Testis (tissue), 3 donors: Measurements from ENCODE around the gene PSMD9. TPM values are rescaled to one million over a fixed set of nuclear protein-coding genes. Genes with fewer than 3 reads are reported as not detected.

Source experiments
- DNase-seq: peaks from one replicate; pipeline ENCODE4 v3.0.0-alpha.2; 2019
- H3K27ac ChIP-seq, 2 donors: fragments of 200-600 bp; sonication (generic); one replicate each; pipeline ENCODE4 v1.5.1; 2019
- H3K27me3 ChIP-seq: fragments of 200-600 bp; sonication (generic); one replicate; pipeline ENCODE4 v1.5.1; 2019
- H3K36me3 ChIP-seq: fragments of 200-600 bp; sonication (generic); one replicate; pipeline ENCODE4 v1.5.1; 2017; ENCODE audit warnings: low read depth; ENCODE audit errors: missing control alignments
- H3K4me1 ChIP-seq: fragments of 200-600 bp; sonication (generic); one replicate; pipeline ENCODE4 v1.5.1; 2019
- H3K4me3 ChIP-seq, 2 donors: fragments of 200-600 bp; sonication (generic); one replicate each; pipeline ENCODE4 v1.5.1; 2017 to 2019
- H3K9me3 ChIP-seq: fragments of 200-600 bp; sonication (generic); one replicate; pipeline ENCODE4 v1.5.1; 2017
- POLR2A ChIP-seq: fragments of 450-650 bp; IDR thresholded peaks from one replicate; pipeline ENCODE4 v1.6.1; 2017; ENCODE audit warnings: antibody characterized with exemption, mild to moderate bottlenecking, moderate library complexity
- WGBS, 2 donors: methylation state at CpG; one replicate each; pipeline ENCODE4 v1.1.5; 2018; 5-methylcytosine and 5-hydroxymethylcytosine counted together
- intact Hi-C: fragments of 100-400 bp; cut with DNase I; formaldehyde crosslinking; loops from one replicate; pipeline ENCODE4 v1.15.1; 2023; ENCODE audit warnings: low total_unique reads
- polyA plus RNA-seq: library from polyadenylated mRNA; stranded (reverse); fragments of 350-450 nt; fragmentation: Illumina TruSeq; extraction: RNeasy Lipid Tissue Mini Kit (QIAGEN cat#74804); gene quantifications from one replicate; pipeline ENCODE4 v1.2.3, GENCODE V29; 2014; ENCODE audit warnings: low read depth, low replicate concordance; ENCODE audit not compliant: insufficient read depth
- total RNA-seq, 2 donors: library from RNA; depleted of rRNA; stranded (reverse); fragments of >200 nt; gene quantifications; one replicate each; pipeline ENCODE4 v1.2.3, GENCODE V29; 2016
- TF ChIP-seq, protein P1 (sequence below), 3 experiments: fragments of 450-650 bp in 2 of 3; fragments of 200-600 bp in 1 of 3; sonication (generic) in 1 of 3; IDR thresholded peaks; one replicate each; pipeline ENCODE4 v1.5.1; 2016 to 2019; ENCODE audit warnings: antibody characterized with exemption in 3 of 3, mild to moderate bottlenecking in 2 of 3, moderate library complexity in 1 of 3

The PSMD9 gene
- total and polyA plus RNA-seq, 3 donors from 2014 or later, result 51.3 to 80.9 (median 60.7) TPM

DNA sequence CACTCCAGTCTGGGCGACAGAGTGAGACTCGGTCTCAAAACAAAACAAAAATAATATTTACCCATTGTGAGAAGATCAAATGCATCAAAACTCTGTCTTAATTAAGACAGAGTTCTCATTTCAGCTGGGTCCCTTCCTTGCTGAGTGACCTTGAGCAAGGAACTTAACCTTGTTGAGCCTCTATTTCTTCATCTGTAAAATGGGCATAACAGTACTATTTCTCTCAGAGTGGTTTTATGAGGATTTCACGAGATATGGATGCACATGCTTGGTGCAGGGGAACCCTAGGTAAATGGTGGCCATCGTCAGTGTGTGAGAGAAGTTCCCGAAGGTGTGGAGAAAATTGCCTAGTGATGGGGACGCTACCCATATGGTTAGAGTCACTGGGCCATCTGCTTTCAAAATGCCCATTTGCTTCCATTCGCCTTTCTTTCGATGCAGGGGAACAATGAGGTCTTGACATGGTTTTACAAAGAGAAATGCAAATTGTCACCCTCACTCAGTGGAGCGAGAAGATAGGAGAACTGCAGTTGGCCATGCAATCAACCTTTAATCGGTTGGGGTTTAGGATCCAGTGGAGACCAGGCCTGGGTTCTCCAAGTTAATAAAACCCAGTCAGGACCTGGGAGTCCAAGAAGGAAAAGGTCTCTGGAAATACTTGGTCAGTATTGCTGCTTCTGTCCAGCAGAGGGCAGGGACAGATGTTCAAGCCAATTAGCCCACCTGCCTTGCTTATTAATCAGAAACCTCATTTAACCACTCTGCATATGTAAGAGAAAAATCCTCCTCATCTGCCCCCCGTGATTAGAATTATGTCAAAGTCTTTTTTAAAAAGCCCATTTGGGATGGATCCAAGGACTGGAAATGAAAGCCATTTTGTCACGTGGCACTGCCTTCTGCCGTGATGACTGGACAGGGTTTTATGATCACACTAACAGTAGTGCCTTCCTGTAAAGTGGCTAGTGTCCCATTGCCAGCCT lies 67.0 kb downstream of the PSMD9 start:
- no peak for TF ChIP-seq POLR2A
- TF ChIP-seq, protein P1, sequence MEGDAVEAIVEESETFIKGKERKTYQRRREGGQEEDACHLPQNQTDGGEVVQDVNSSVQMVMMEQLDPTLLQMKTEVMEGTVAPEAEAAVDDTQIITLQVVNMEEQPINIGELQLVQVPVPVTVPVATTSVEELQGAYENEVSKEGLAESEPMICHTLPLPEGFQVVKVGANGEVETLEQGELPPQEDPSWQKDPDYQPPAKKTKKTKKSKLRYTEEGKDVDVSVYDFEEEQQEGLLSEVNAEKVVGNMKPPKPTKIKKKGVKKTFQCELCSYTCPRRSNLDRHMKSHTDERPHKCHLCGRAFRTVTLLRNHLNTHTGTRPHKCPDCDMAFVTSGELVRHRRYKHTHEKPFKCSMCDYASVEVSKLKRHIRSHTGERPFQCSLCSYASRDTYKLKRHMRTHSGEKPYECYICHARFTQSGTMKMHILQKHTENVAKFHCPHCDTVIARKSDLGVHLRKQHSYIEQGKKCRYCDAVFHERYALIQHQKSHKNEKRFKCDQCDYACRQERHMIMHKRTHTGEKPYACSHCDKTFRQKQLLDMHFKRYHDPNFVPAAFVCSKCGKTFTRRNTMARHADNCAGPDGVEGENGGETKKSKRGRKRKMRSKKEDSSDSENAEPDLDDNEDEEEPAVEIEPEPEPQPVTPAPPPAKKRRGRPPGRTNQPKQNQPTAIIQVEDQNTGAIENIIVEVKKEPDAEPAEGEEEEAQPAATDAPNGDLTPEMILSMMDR (IDR thresholded peaks at IDR 0.05), result peak; percentile 7 to 40 (median 38)
- no peak overlapping the region for H3K4me3 ChIP-seq
- H3K27ac ChIP-seq, result no peak overlapping the region
- no peak for DNase-seq
- H3K4me1 ChIP-seq, result no peaks in the 10 kb centered on the region
- intact Hi-C loops, result no loop called here
- no peaks in the 10 kb centered on the region for H3K27me3 ChIP-seq
- WGBS, 2 donors, result 84 to 88% methylated on average over 13 of the region's 13 CpGs
- H3K9me3 ChIP-seq, result no peaks in the 10 kb centered on the region
- H3K36me3 ChIP-seq, result no peaks in the 10 kb centered on the region

DNA sequence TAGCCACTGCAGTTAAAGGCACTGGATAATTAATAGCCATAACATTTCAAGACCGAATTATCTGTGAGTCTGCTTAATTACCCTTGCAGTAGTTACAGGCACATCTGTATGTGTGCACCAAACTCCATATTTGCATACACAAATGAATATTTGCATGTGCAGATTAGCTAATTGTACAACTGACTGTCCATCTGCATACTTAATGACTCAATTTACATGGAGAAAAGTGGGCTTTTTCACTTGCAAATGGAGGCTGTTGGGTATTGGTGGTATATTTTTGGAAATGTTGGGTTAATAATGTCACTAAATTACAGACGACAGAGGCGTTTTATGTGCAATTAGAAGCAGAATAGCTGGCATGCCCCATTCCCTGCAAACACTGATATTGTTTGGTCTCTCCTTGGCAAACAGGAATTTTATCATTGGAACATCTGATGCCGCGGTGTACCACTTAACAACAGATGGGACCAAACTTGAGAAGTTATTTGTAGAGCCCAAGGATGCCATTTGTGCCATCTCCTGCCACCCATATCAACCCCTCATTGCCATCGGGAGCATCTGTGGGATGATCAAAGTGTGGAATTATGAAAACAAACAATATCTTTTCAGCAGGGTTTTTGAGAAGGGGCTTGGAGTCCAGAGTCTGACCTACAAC lies 69.4 kb downstream of the PSMD9 start:
- Histone ChIP-seq H3K27me3 (no peaks in the 10 kb centered on the region), H3K27ac (no peak overlapping the region), H3K36me3 (no peaks in the 10 kb centered on the region), H3K4me3 (no peak overlapping the region), H3K4me1 (no peaks in the 10 kb centered on the region), H3K9me3 (no peaks in the 10 kb centered on the region)
- TF ChIP-seq, protein P1 (IDR thresholded peaks at IDR 0.05), result no peak
- TF ChIP-seq POLR2A, result no peak
- 80 to 86% methylated on average over 6 of the region's 6 CpGs for WGBS, 2 donors
- DNase-seq, result no peak
- intact Hi-C loops, result no loop called here

DNA sequence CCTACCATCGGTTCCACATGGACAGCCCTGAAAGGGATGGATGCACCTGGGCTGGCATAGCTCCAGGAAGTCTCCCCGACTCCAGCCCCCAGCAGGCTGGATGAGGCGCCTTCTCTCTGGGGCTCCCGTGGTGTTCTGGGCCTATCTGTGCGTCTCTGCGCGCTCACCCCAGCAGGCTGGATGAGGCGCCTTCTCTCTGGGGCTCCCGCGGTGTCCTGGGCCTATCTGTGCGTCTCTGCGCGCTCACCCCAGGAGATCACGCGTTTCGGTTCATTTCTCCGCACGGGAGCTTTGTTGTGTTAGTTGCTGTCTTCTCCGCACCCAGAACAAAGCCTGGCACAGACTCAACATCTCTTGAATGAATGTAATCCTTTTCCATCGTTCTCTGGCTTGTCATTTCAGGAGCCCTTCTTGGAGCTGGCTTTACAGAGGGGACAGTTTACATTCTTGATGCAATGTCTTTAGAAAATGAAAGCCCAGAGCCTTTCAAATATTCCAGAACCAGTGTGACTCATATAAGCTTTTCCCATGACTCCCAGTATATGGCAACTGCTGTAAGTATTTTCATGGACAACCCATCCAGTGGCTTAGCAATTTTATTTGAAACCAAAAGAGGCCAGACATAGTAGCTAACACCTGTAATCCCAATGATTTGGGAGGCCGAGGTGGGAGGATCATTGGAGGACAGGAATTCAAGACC lies 70.1 kb downstream of the PSMD9 start:
- no peak for TF ChIP-seq POLR2A
- TF ChIP-seq, protein P1 (IDR thresholded peaks at IDR 0.05), result no peak
- no peak overlapping the region for H3K27ac ChIP-seq
- H3K4me1 ChIP-seq, result no peaks in the 10 kb centered on the region
- 73 to 81% methylated on average over 21 of the region's 21 CpGs for WGBS, 2 donors
- H3K36me3 ChIP-seq, result no peaks in the 10 kb centered on the region
- no peaks in the 10 kb centered on the region for H3K27me3 ChIP-seq
- no peak overlapping the region for H3K4me3 ChIP-seq
- H3K9me3 ChIP-seq, result no peaks in the 10 kb centered on the region
- intact Hi-C loops, result no loop called here
- no peak for DNase-seq

DNA sequence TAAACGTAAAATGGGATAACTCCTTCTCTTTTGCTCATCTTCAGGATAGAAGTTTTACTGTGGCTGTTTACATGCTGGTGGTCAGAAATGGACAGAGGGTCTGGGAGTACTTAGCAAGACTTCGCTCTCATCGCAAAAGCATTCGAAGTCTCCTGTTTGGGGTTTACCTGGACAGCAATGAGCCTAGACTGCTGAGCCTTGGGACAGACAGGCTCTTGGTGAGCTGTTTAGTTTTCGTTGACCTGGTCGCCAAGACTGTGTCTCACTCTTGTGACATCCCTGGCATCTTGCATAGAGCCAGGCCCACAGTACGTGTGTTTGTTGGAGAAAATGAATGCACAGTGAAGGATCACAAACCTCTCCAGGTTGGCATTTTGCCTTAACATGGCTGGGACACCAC lies 72.0 kb downstream of the PSMD9 start:
- intact Hi-C loops, result no loop called here
- 99% methylated on average over 7 of the region's 7 CpGs for WGBS, 2 donors
- Histone ChIP-seq H3K9me3 (no peaks in the 10 kb centered on the region), H3K4me1 (no peaks in the 10 kb centered on the region), H3K27ac (no peak overlapping the region), H3K27me3 (no peaks in the 10 kb centered on the region), H3K36me3 (no peaks in the 10 kb centered on the region), H3K4me3 (no peak overlapping the region)
- TF ChIP-seq, protein P1 (IDR thresholded peaks at IDR 0.05), result no peak
- TF ChIP-seq POLR2A, result no peak
- no peak for DNase-seq
